Transverse colon (tissue), 4 donors: ENCODE data around the gene VEGFA. TPM values are rescaled to one million over a fixed set of nuclear protein-coding genes. Genes with fewer than 3 reads are reported as not detected.

Source experiments
- DNase-seq: peaks from one replicate; pipeline ENCODE4 v3.0.0-alpha.2; 2019
- H3K27ac ChIP-seq, 4 donors: fragments of 200-600 bp; sonication (generic); 2 replicates each; pipeline ENCODE4 v1.5.1; 2016 to 2018; ENCODE audit warnings: inconsistent platforms in 4 of 4
- H3K27me3 ChIP-seq: fragments of 200-600 bp; sonication (generic); 2 replicates; pipeline ENCODE4 v1.5.1; 2017; ENCODE audit warnings: inconsistent platforms
- H3K36me3 ChIP-seq, 4 donors: fragments of 200-600 bp; sonication (generic); 2 replicates each; pipeline ENCODE4 v1.5.1; 2017 to 2019; ENCODE audit warnings: inconsistent platforms in 4 of 4
- H3K4me1 ChIP-seq, 4 donors: fragments of 200-600 bp; sonication (generic); 2 replicates each; pipeline ENCODE4 v1.5.1; 2017 to 2020; ENCODE audit warnings: inconsistent platforms in 4 of 4
- H3K4me3 ChIP-seq, 4 donors: fragments of 200-600 bp; sonication (generic); 1 replicate in 1 of 4; 2 replicates in 3 of 4; pipeline versions ENCODE4 v1.5.1 to v1.6.1; 2017 to 2019; ENCODE audit warnings: inconsistent platforms in 4 of 4
- H3K9me3 ChIP-seq, 2 donors: fragments of 200-600 bp; sonication (generic); 2 replicates each; pipeline ENCODE4 v1.5.1; 2017 to 2019; ENCODE audit warnings: inconsistent platforms in 2 of 2
- EP300 ChIP-seq: sonication (generic); formaldehyde crosslinking; IDR thresholded peaks from one replicate; pipeline ENCODE4 v1.6.1; 2017; ENCODE audit warnings: antibody characterized with exemption, low read depth
- POLR2A ChIP-seq: fragments of 450-650 bp; IDR thresholded peaks from one replicate; pipeline ENCODE4 v1.6.1; 2016; ENCODE audit warnings: antibody characterized with exemption, mild to moderate bottlenecking, moderate library complexity
- POLR2AphosphoS5 ChIP-seq, 3 donors: sonication (generic); formaldehyde crosslinking; IDR thresholded peaks; one replicate each; pipeline ENCODE4 v1.6.1; 2016; ENCODE audit warnings: antibody characterized with exemption in 3 of 3
- WGBS, 2 donors: methylation state at CpG; one replicate each; pipeline ENCODE4 v1.1.5; 2018; ENCODE audit warnings: low coverage in 1 of 2; 5-methylcytosine and 5-hydroxymethylcytosine counted together
- in situ Hi-C, 4 donors: fragments of 200-750 bp; cut with MboI; loops; one replicate each; pipeline versions ENCODE4 v1.15.0 to v1.15.1; 2017; ENCODE audit warnings: low sequenced_read_pairs in 3 of 4, low pct_ligation_motif_present in 1 of 4, low pct_unique_long_range_greater_than_20kb in 1 of 4
- intact Hi-C: fragments of 100-400 bp; cut with DNase I; formaldehyde crosslinking; loops from one replicate; pipeline ENCODE4 v1.15.1; 2023; ENCODE audit warnings: low total_unique reads
- total RNA-seq, 4 donors: library from RNA; depleted of rRNA; stranded (reverse); fragments of >200 nt; gene quantifications; one replicate each; pipeline ENCODE4 v1.1.0, GENCODE V29; 2016
- TF ChIP-seq, protein P1 (sequence below), 5 experiments: fragments of 200-600 bp in 3 of 5; fragments of 450-650 bp in 2 of 5; sonication (generic) in 3 of 5; IDR thresholded peaks; 1 replicate in 2 of 5; 2 replicates in 3 of 5; pipeline ENCODE4 v1.5.1; 2016 to 2017; ENCODE audit warnings: antibody characterized with exemption in 5 of 5, inconsistent platforms in 3 of 5, mild to moderate bottlenecking in 2 of 5, moderate library complexity in 1 of 5

The VEGFA gene
- total RNA-seq, 4 donors from 2014 or later = 131 to 608 (median 203) TPM

DNA sequence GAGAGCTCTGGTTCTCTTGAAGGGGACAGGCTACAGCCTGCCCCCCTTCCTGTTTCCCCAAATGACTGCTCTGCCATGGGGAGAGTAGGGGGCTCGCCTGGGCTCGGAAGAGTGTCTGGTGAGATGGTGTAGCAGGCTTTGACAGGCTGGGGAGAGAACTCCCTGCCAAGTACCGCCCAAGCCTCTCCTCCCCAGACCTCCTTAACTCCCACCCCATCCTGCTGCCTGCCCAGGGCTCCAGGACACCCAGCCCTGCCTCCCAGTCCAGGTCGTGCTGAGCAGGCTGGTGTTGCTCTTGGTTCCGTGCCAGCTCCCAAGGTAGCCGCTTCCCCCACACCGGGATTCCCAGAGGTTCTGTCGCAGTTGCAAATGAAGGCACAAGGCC lies 9.8 kb downstream of the VEGFA start:
- no peak overlapping the region for H3K27ac ChIP-seq
- WGBS, 2 donors = 80% methylated on average over 8 of the region's 8 CpGs; no CpG with 5 or more reads in 1 of the 2 donors
- H3K4me1 ChIP-seq = peaks cover 6 to 17% (median 12%) of the 10 kb centered on the region in 4 donors
- in situ Hi-C loops = no loop called here
- no peak for TF ChIP-seq EP300
- TF ChIP-seq POLR2A = no peak
- no peak for TF ChIP-seq POLR2AphosphoS5 (IDR thresholded peaks at IDR 0.05)
- TF ChIP-seq, protein P1, sequence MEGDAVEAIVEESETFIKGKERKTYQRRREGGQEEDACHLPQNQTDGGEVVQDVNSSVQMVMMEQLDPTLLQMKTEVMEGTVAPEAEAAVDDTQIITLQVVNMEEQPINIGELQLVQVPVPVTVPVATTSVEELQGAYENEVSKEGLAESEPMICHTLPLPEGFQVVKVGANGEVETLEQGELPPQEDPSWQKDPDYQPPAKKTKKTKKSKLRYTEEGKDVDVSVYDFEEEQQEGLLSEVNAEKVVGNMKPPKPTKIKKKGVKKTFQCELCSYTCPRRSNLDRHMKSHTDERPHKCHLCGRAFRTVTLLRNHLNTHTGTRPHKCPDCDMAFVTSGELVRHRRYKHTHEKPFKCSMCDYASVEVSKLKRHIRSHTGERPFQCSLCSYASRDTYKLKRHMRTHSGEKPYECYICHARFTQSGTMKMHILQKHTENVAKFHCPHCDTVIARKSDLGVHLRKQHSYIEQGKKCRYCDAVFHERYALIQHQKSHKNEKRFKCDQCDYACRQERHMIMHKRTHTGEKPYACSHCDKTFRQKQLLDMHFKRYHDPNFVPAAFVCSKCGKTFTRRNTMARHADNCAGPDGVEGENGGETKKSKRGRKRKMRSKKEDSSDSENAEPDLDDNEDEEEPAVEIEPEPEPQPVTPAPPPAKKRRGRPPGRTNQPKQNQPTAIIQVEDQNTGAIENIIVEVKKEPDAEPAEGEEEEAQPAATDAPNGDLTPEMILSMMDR (IDR thresholded peaks at IDR 0.05) = no peak
- H3K4me3 ChIP-seq = no peak overlapping the region
- intact Hi-C loops = no loop called here
- H3K9me3 ChIP-seq = no peaks in the 10 kb centered on the region
- H3K27me3 ChIP-seq = no peaks in the 10 kb centered on the region
- peaks cover 0 to 48% (median 19%) of the 10 kb centered on the region in 4 donors for H3K36me3 ChIP-seq
- no peak for DNase-seq

DNA sequence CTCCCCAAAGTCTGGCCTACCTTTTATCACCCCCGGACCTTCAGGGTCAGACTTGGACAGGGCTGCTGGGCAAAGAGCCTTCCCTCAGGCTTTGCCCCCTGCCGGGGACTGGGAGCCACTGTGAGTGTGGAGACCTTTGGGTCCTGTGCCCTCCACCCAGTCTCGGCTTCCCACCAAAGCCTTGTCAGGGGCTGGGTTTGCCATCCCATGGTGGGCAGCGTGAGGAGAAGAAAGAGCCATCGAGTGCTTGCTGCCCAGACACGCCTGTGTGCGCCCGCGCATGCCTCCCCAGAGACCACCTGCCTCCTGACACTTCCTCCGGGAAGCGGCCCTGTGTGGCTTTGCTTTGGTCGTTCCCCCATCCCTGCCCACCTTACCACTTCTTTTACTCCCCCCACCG lies 10.3 kb downstream of the VEGFA start:
- 89% methylated on average over 13 of the region's 13 CpGs; no CpG with 5 or more reads in 1 of the 2 donors for WGBS, 2 donors
- intact Hi-C loops = no loop called here
- no peak overlapping the region for H3K27ac ChIP-seq

DNA sequence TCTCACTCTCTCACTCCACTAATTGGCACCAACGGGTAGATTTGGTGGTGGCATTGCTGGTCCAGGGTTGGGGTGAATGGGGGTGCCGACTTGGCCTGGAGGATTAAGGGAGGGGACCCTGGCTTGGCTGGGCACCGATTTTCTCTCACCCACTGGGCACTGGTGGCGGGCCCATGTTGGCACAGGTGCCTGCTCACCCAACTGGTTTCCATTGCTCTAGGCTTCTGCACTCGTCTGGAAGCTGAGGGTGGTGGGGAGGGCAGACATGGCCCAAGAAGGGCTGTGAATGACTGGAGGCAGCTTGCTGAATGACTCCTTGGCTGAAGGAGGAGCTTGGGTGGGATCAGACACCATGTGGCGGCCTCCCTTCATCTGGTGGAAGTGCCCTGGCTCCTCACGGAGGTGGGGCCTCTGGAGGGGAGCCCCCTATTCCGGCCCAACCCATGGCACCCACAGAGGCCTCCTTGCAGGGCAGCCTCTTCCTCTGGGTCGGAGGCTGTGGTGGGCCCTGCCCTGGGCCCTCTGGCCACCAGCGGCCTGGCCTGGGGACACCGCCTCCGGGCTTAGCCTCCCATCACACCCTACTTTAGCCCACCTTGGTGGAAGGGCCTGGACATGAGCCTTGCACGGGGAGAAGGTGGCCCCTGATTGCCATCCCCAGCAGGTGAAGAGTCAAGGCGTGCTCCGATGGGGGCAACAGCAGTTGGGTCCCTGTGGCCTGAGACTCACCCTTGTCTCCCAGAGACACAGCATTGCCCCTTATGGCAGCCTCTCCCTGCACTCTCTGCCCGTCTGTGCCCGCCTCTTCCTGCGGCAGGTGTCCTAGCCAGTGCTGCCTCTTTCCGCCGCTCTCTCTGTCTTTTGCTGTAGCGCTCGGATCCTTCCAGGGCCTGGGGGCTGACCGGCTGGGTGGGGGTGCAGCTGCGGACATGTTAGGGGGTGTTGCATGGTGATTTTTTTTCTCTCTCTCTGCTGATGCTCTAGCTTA lies 11.2 kb downstream of the VEGFA start:
- Histone ChIP-seq H3K4me1 (peaks cover 0 to 3% (median under 1%) of the 10 kb centered on the region in 4 donors), H3K27ac (no peak overlapping the region), H3K36me3 (peaks cover 0 to 54% (median 24%) of the 10 kb centered on the region in 4 donors), H3K4me3 (no peak overlapping the region), H3K27me3 (no peaks in the 10 kb centered on the region), H3K9me3 (no peaks in the 10 kb centered on the region)
- 83 to 85% methylated on average over 1 to 24 of the region's 24 CpGs for WGBS, 2 donors
- no peak for DNase-seq
- in situ Hi-C loops = no loop called here
- intact Hi-C loops = no loop called here
- TF ChIP-seq POLR2A (no peak), POLR2AphosphoS5 (IDR thresholded peaks at IDR 0.05) (no peak), EP300 (no peak)
- TF ChIP-seq, protein P1 (IDR thresholded peaks at IDR 0.05) = no peak

More for the DNA sequence above, 10.3 kb downstream of the VEGFA start:
- in situ Hi-C loops = no loop called here
- Histone ChIP-seq H3K27me3 (no peaks in the 10 kb centered on the region), H3K4me3 (no peak overlapping the region), H3K4me1 (peaks cover 2 to 12% (median 8%) of the 10 kb centered on the region in 4 donors), H3K36me3 (peaks cover 0 to 53% (median 22%) of the 10 kb centered on the region in 4 donors), H3K9me3 (no peaks in the 10 kb centered on the region)
- no peak for DNase-seq
- TF ChIP-seq POLR2AphosphoS5 (IDR thresholded peaks at IDR 0.05) = no peak
- no peak for TF ChIP-seq POLR2A
- TF ChIP-seq EP300 = no peak
- TF ChIP-seq, protein P1 (IDR thresholded peaks at IDR 0.05) = no peak

DNA sequence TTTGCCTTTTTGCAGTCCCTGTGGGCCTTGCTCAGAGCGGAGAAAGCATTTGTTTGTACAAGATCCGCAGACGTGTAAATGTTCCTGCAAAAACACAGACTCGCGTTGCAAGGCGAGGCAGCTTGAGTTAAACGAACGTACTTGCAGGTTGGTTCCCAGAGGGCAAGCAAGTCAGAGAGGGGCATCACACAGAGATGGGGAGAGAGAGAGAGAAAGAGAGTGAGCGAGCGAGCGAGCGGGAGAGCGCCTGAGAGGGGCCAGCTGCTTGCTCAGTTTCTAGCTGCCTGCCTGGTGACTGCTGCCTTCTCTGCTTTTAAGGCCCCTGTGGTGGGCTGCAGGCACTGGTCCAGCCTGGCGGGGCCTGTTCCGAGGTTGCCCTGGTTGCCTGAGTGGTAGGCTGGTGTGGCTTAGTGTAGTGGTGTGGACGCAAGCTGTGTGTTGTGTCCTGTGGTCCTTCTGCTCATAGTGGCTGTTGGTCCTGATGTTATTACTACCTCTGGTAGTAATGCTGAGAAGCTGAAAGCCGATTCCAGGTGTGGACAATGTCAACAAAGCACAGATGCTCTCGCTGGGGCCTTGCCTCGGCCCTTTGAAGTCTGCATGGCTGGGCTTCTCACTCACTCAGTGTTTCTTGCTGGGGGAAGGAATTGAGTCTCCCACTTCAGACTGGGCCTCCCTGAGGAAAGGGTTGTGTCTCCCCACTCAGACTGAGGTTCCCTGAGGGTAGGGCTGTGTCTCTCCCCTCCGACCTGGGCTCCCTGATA lies 12.1 kb downstream of the VEGFA start:
- peaks cover 0 to 54% (median 24%) of the 10 kb centered on the region in 4 donors for H3K36me3 ChIP-seq
- H3K4me1 ChIP-seq = no peaks in the 10 kb centered on the region
- intact Hi-C loops = no loop called here
- no peak overlapping the region for H3K4me3 ChIP-seq
- no peak overlapping the region for H3K27ac ChIP-seq
- WGBS, 2 donors = 79 to 86% methylated on average over 6 to 20 of the region's 20 CpGs
- no peaks in the 10 kb centered on the region for H3K9me3 ChIP-seq
- H3K27me3 ChIP-seq = no peaks in the 10 kb centered on the region
- DNase-seq = no peak
- TF ChIP-seq EP300 = no peak
- TF ChIP-seq POLR2AphosphoS5 (IDR thresholded peaks at IDR 0.05) = no peak
- TF ChIP-seq POLR2A = no peak
- TF ChIP-seq, protein P1 (IDR thresholded peaks at IDR 0.05) = no peak
- in situ Hi-C loops = no loop called here
